ENCODE measurements around the gene NOBOX. TPM values are rescaled to one million over a fixed set of nuclear protein-coding genes. Genes with fewer than 3 reads are reported as not detected.

Gene NOBOX
- total RNA-seq, result not detected in 2 replicates

GRCh38 chr7:144403649-144404061 is at the start of gene NOBOX:
Gene NOBOX, minus strand, starts transcription at chr7:144403693.

GRCh38 chr7:144355176-144355822 is 48.2 kb downstream of the NOBOX start, which contains the start of gene ARHGEF5:
Gene ARHGEF5, plus strand, starts transcription at chr7:144355402. Its CDS starts 7,268 bp downstream, at chr7:144362670.

Small RNAs within 50 kb of the gene (small RNA-seq; reads per million reads assigned to genes)
- gene RNU6ATAC40P, result not detected

Other genes with a start within 250 kb of the NOBOX start
- gene CTAGE4, start 220.2 kb downstream of the NOBOX start, total RNA-seq, result 4.7 and 10.6 TPM in 2 replicates
- gene ARHGEF35, start 207.9 kb downstream of the NOBOX start, total RNA-seq, result 0.11 and 6.3 TPM in 2 replicates
- not detected in 2 replicates for gene OR2A42, start 164.1 kb downstream of the NOBOX start, total RNA-seq
- 5.6 and 7.1 TPM in 2 replicates for gene OR2A7, start 138.9 kb downstream of the NOBOX start, total RNA-seq
- gene CTAGE8, start 134.4 kb downstream of the NOBOX start, total RNA-seq, result 7.9 TPM in 1 of 2 replicates, not detected in the other
- not detected in 2 replicates for gene OR2A1, start 91.3 kb downstream of the NOBOX start, total RNA-seq
- 29.1 and 55.1 TPM in 2 replicates for gene ARHGEF5, start 48.3 kb downstream of the NOBOX start, total RNA-seq

All from placental epithelial cell (primary cell).